Liver (tissue), 9 donors: ENCODE data around the gene AMBRA1. TPM values are rescaled to one million over a fixed set of nuclear protein-coding genes. Genes with fewer than 3 reads are reported as not detected.

ENCODE experiments used
- DNase-seq: peaks from one replicate; pipeline ENCODE4 v3.0.0-alpha.2; 2017; ENCODE audit warnings: low spot score
- H3K27ac ChIP-seq, 2 donors: one replicate each; pipeline ENCODE4 v1.7.0; 2013; ENCODE audit warnings: inconsistent platforms in 2 of 2, low read length in 2 of 2, control low read depth in 1 of 2, low read depth in 1 of 2, mild to moderate bottlenecking in 1 of 2
- H3K27me3 ChIP-seq, 4 donors: one replicate each; pipeline versions ENCODE4 v1.6.1 to v1.7.0; 2013; ENCODE audit warnings: low read length in 3 of 4, inconsistent platforms in 1 of 4, mild to moderate bottlenecking in 1 of 4, moderate library complexity in 1 of 4; ENCODE audit not compliant: control insufficient read depth in 4 of 4, insufficient read depth in 4 of 4
- H3K36me3 ChIP-seq, 4 donors: one replicate each; pipeline versions ENCODE4 v1.6.1 to v1.7.0; 2013; ENCODE audit warnings: low read length in 3 of 4, mild to moderate bottlenecking in 3 of 4, low read depth in 1 of 4, moderate library complexity in 1 of 4; ENCODE audit not compliant: control insufficient read depth in 4 of 4, insufficient read depth in 3 of 4
- H3K4me1 ChIP-seq, 4 donors: one replicate each; pipeline versions ENCODE4 v1.6.1 to v1.7.0; 2013; ENCODE audit warnings: low read length in 3 of 4, mild to moderate bottlenecking in 3 of 4, moderate library complexity in 1 of 4; ENCODE audit not compliant: control insufficient read depth in 4 of 4, insufficient read depth in 4 of 4
- H3K4me3 ChIP-seq, 3 donors: one replicate each; pipeline versions ENCODE4 v1.6.1 to v1.7.0; 2013; ENCODE audit warnings: low read length in 3 of 3, control low read depth in 1 of 3, low read depth in 1 of 3, mild to moderate bottlenecking in 1 of 3
- H3K9ac ChIP-seq, 2 donors: one replicate each; pipeline ENCODE4 v1.7.0; 2013; ENCODE audit warnings: low read length in 2 of 2, mild to moderate bottlenecking in 2 of 2, moderate library complexity in 2 of 2, control low read depth in 1 of 2, low read depth in 1 of 2
- H3K9me3 ChIP-seq, 4 donors: one replicate each; pipeline versions ENCODE4 v1.6.1 to v1.7.0; 2013; ENCODE audit warnings: low read length in 3 of 4; ENCODE audit not compliant: control insufficient read depth in 4 of 4
- ATF3 ChIP-seq: IDR thresholded peaks from 2 replicates; pipeline ENCODE4 v1.6.1; 2016; ENCODE audit warnings: antibody characterized with exemption
- EGR1 ChIP-seq, 2 donors: IDR thresholded peaks; 2 replicates each; pipeline ENCODE4 v1.6.1; 2016 to 2018; ENCODE audit warnings: antibody characterized with exemption in 2 of 2, low read depth in 2 of 2
- FOXA1 ChIP-seq: IDR thresholded peaks from 2 replicates; pipeline ENCODE4 v1.6.1; 2016; ENCODE audit warnings: antibody characterized with exemption
- GABPA ChIP-seq, 2 donors: IDR thresholded peaks in 1 of 2; conservative IDR thresholded peaks in 1 of 2; 2 replicates each; pipeline ENCODE4 v1.6.1; 2016; ENCODE audit warnings: antibody characterized with exemption in 2 of 2, mild to moderate bottlenecking in 1 of 2, moderate library complexity in 1 of 2
- HNF4A ChIP-seq, 2 donors: conservative IDR thresholded peaks; 2 replicates each; pipeline ENCODE4 v1.6.1; 2016; ENCODE audit warnings: antibody characterized with exemption in 2 of 2, mild to moderate bottlenecking in 2 of 2
- HNF4G ChIP-seq: IDR thresholded peaks from 2 replicates; pipeline ENCODE4 v1.6.1; 2016; ENCODE audit warnings: antibody characterized with exemption
- JUND ChIP-seq, 2 donors: IDR thresholded peaks; 2 replicates each; pipeline ENCODE4 v1.6.1; 2016; ENCODE audit warnings: antibody characterized with exemption in 2 of 2
- MAX ChIP-seq: IDR thresholded peaks from 2 replicates; pipeline ENCODE4 v1.6.1; 2016; ENCODE audit warnings: antibody characterized with exemption
- RAD21 ChIP-seq, 2 donors: IDR thresholded peaks; 2 replicates each; pipeline ENCODE4 v1.6.1; 2016; ENCODE audit warnings: antibody characterized with exemption in 2 of 2, mild to moderate bottlenecking in 2 of 2
- RXRA ChIP-seq, 2 donors: IDR thresholded peaks; 2 replicates each; pipeline ENCODE4 v1.6.1; 2017 to 2018; ENCODE audit warnings: antibody characterized with exemption in 2 of 2, mild to moderate bottlenecking in 1 of 2
- SP1 ChIP-seq: IDR thresholded peaks from 2 replicates; pipeline ENCODE4 v1.6.1; 2018; ENCODE audit warnings: antibody characterized with exemption, mild to moderate bottlenecking
- TAF1 ChIP-seq: conservative IDR thresholded peaks from 2 replicates; pipeline ENCODE4 v1.6.1; 2016; ENCODE audit warnings: antibody characterized with exemption, mild to moderate bottlenecking
- YY1 ChIP-seq: IDR thresholded peaks from 2 replicates; pipeline ENCODE4 v1.6.1; 2016; ENCODE audit warnings: antibody characterized with exemption, mild to moderate bottlenecking
- ZBTB33 ChIP-seq: IDR thresholded peaks from 2 replicates; pipeline ENCODE4 v1.6.1; 2016; ENCODE audit warnings: antibody characterized with exemption
- WGBS: extraction: QIAGEN DNeasy Blood & Tissue Kit; methylation state at CpG from one replicate; pipeline ENCODE4 v1.1.7; 2013; 5-methylcytosine and 5-hydroxymethylcytosine counted together
- polyA plus RNA-seq, 2 donors: library from polyadenylated mRNA; stranded (reverse) in 1 of 2; unstranded in 1 of 2; fragments of 200-250 nt in 1 of 2; fragments of >200 nt in 1 of 2; fragmentation: Nextera tagmentation in 1 of 2; extraction: Ambion mirVana in 1 of 2; gene quantifications; one replicate each; pipeline versions ENCODE4 v1.2.1 to v1.2.3, GENCODE V29; 2013 to 2015
- total RNA-seq, 2 donors: library from RNA; depleted of rRNA; stranded (reverse); fragments of >200 nt; gene quantifications; one replicate each; pipeline ENCODE4 v1.2.3, GENCODE V29; 2014
- TF ChIP-seq, protein P1 (sequence below): fragments of 150-350 bp; IDR thresholded peaks from 2 replicates; pipeline ENCODE4 v1.5.1; 2017; ENCODE audit warnings: improper control_type of control experiment, low read depth, low read length; ENCODE audit not compliant: missing input control
- TF ChIP-seq, protein P2 (sequence below): IDR thresholded peaks from 2 replicates; pipeline ENCODE4 v1.6.1; 2016; ENCODE audit warnings: antibody characterized with exemption, mild to moderate bottlenecking
- donor health status: healthy.
- donor health status: healthy.
- donor health status: healthy.
- donor health status: healthy.
- donor health status: healthy.

Gene AMBRA1
- total and polyA plus RNA-seq, 4 donors = 3.7 to 25.7 (median 15.1) TPM

DNA sequence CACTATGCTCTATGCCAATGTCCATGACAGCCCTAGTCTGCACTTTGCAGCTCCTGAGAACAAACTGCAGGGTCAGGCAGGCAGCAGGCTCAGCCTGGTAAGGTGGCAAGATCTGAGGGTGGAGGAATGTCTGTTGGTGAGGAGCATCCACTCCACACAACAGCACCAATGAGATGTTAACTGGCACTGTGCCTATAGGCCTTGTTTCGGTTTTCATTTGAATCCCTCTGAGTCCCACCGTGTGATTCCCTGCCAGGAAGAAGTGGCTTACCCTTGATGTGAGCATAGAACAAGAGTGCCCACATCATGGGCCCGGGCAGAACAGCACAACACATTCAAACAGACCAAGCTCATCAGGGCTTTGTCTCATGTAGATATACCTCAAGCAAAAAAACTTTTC, 158.1 kb downstream of the AMBRA1 start:
- Histone ChIP-seq H3K9ac (no peak overlapping the region), H3K4me1 (no peaks in the 10 kb centered on the region), H3K36me3 (peaks cover 2 to 27% (median 22%) of the 10 kb centered on the region in 4 donors), H3K27me3 (no peaks in the 10 kb centered on the region), H3K4me3 (no peak overlapping the region), H3K27ac (no peak overlapping the region), H3K9me3 (no peaks in the 10 kb centered on the region)
- TF ChIP-seq GABPA (IDR thresholded peaks at IDR 0.05 in 1 of 2, conservative IDR thresholded peaks at IDR 0.05 in 1 of 2) = no peak
- TF ChIP-seq SP1 = no peak
- WGBS = 85% methylated on average over 3 of the region's 3 CpGs
- no peak for DNase-seq

GRCh38 chr11:46431211-46431610, 162.6 kb downstream of the AMBRA1 start:
- H3K9ac ChIP-seq = no peak overlapping the region
- no peaks in the 10 kb centered on the region for H3K9me3 ChIP-seq
- no peak for TF ChIP-seq ZBTB33
- H3K27ac ChIP-seq = no peak overlapping the region
- no peak overlapping the region for H3K4me3 ChIP-seq
- DNase-seq = no peak
- H3K27me3 ChIP-seq = no peaks in the 10 kb centered on the region
- H3K36me3 ChIP-seq = peaks cover 2 to 36% (median 25%) of the 10 kb centered on the region in 4 donors
- no peaks in the 10 kb centered on the region for H3K4me1 ChIP-seq

DNA sequence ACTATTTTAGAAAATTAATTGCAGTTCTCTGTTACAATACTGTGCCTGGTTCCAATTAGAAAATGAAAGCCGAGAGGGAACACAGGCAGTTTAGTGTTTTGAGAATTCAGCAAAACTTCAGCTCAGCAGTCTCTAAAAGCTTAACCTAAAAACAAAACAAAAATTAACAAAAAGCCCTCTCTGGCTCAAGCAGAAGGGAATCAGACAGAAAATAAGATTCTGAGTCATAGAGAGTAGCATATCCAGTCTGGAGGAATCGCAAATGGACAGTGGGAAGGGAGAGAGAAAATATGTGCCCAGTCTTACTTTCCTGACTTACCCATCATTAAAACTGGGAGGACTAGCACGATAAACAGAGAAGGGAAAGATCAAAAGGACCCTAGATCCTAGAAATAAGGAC, 164.1 kb downstream of the AMBRA1 start:
- WGBS = 94% methylated on average over 3 of the region's 3 CpGs
- no peak overlapping the region for H3K9ac ChIP-seq
- no peak overlapping the region for H3K4me3 ChIP-seq
- no peak for DNase-seq
- H3K27me3 ChIP-seq = no peaks in the 10 kb centered on the region
- peaks cover 4 to 34% (median 26%) of the 10 kb centered on the region in 4 donors for H3K36me3 ChIP-seq
- H3K9me3 ChIP-seq = no peaks in the 10 kb centered on the region
- no peaks in the 10 kb centered on the region for H3K4me1 ChIP-seq
- TF ChIP-seq MAX (no peak), HNF4G (no peak), GABPA (IDR thresholded peaks at IDR 0.05 in 1 of 2, conservative IDR thresholded peaks at IDR 0.05 in 1 of 2) (no peak), TAF1 (no peak), HNF4A (conservative IDR thresholded peaks at IDR 0.05) (no peak), ATF3 (no peak), JUND (IDR thresholded peaks at IDR 0.05) (no peak), EGR1 (IDR thresholded peaks at IDR 0.05; ENCODE audit: low read depth in 2 of 2) (no peak), RXRA (IDR thresholded peaks at IDR 0.05) (no peak), SP1 (no peak), RAD21 (IDR thresholded peaks at IDR 0.05) (no peak), YY1 (no peak), FOXA1 (no peak), ZBTB33 (no peak)
- TF ChIP-seq, protein P1, sequence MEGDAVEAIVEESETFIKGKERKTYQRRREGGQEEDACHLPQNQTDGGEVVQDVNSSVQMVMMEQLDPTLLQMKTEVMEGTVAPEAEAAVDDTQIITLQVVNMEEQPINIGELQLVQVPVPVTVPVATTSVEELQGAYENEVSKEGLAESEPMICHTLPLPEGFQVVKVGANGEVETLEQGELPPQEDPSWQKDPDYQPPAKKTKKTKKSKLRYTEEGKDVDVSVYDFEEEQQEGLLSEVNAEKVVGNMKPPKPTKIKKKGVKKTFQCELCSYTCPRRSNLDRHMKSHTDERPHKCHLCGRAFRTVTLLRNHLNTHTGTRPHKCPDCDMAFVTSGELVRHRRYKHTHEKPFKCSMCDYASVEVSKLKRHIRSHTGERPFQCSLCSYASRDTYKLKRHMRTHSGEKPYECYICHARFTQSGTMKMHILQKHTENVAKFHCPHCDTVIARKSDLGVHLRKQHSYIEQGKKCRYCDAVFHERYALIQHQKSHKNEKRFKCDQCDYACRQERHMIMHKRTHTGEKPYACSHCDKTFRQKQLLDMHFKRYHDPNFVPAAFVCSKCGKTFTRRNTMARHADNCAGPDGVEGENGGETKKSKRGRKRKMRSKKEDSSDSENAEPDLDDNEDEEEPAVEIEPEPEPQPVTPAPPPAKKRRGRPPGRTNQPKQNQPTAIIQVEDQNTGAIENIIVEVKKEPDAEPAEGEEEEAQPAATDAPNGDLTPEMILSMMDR = no peak
- TF ChIP-seq, protein P2, sequence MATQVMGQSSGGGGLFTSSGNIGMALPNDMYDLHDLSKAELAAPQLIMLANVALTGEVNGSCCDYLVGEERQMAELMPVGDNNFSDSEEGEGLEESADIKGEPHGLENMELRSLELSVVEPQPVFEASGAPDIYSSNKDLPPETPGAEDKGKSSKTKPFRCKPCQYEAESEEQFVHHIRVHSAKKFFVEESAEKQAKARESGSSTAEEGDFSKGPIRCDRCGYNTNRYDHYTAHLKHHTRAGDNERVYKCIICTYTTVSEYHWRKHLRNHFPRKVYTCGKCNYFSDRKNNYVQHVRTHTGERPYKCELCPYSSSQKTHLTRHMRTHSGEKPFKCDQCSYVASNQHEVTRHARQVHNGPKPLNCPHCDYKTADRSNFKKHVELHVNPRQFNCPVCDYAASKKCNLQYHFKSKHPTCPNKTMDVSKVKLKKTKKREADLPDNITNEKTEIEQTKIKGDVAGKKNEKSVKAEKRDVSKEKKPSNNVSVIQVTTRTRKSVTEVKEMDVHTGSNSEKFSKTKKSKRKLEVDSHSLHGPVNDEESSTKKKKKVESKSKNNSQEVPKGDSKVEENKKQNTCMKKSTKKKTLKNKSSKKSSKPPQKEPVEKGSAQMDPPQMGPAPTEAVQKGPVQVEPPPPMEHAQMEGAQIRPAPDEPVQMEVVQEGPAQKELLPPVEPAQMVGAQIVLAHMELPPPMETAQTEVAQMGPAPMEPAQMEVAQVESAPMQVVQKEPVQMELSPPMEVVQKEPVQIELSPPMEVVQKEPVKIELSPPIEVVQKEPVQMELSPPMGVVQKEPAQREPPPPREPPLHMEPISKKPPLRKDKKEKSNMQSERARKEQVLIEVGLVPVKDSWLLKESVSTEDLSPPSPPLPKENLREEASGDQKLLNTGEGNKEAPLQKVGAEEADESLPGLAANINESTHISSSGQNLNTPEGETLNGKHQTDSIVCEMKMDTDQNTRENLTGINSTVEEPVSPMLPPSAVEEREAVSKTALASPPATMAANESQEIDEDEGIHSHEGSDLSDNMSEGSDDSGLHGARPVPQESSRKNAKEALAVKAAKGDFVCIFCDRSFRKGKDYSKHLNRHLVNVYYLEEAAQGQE = no peak
- no peak overlapping the region for H3K27ac ChIP-seq
